Measurements from ENCODE around the gene CPN2. TPM values are rescaled to one million over a fixed set of nuclear protein-coding genes. Genes with fewer than 3 reads are reported as not detected.
A peak's percentile ranks its signal among the peaks of the same experiment; 100 is the strongest.

Gene CPN2
- polyA plus RNA-seq, 6 donors from 2014 or later: not detected

- ATAC-seq (ENCODE audit: low read depth in 2 of 2) (no peak), DNase-seq (no peak)
- Mint-ChIP-seq H3K36me3 (no peaks in the 10 kb centered on the region), H3K27ac (peak overlapping the region in 1 of 6 donors; percentile 93), H3K4me3 (peak overlapping the region in 1 of 8 donors; percentile 49), H3K4me1 (peaks cover 5 to 7% (median 6%) of the 10 kb centered on the region in 3 donors), H3K27me3 (peaks cover 13 to 49% (median 42%) of the 10 kb centered on the region in 3 donors), H3K9me3 (no peaks in the 10 kb centered on the region)
Observed at GRCh38 chr3:194342861-194343560, 8.1 kb downstream of the CPN2 start.

- H3K9me3 Mint-ChIP-seq: no peaks in the 10 kb centered on the region
- H3K27ac Mint-ChIP-seq: peak overlapping the region in 1 of 6 donors; percentile 75
- H3K27me3 Mint-ChIP-seq: peaks cover 17 to 57% (median 46%) of the 10 kb centered on the region in 3 donors
- peaks cover 5 to 7% (median 6%) of the 10 kb centered on the region in 3 donors for H3K4me1 Mint-ChIP-seq
- ATAC-seq (ENCODE audit: low read depth in 2 of 2) (no peak), DNase-seq (no peak)
- no peak overlapping the region for H3K4me3 Mint-ChIP-seq
- no peaks in the 10 kb centered on the region for H3K36me3 Mint-ChIP-seq
Observed at GRCh38 chr3:194340757-194341400, 10.2 kb downstream of the CPN2 start.

- Mint-ChIP-seq H3K27ac (no peak overlapping the region), H3K9me3 (no peaks in the 10 kb centered on the region)
- no peak for ATAC-seq (ENCODE audit: low read depth in 2 of 2)
Observed at GRCh38 chr3:194339840-194340239, 11.3 kb downstream of the CPN2 start.

DNA sequence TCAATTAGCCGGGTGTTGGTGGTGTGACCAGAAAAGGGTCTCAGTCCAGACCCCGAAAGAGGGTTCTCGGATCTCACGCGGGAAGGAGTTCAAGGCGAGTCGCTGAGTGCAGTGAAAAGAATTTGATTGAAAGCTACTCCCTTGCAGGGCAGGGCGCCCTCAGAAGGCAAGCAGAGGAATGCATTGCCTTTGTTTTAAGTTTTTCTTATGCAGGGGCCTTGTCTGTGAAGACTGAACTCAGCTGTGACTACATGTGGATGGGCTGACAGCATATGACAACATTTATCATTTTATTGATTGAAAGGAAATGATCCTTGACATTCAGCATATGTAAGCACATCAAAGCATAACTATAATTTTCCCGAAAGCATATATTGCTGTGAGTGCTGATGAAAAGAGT, 11.8 kb downstream of the CPN2 start:
- Mint-ChIP-seq H3K27ac (no peak overlapping the region), H3K27me3 (peaks cover 22 to 51% (median 39%) of the 10 kb centered on the region in 3 donors), H3K4me3 (no peak overlapping the region), H3K36me3 (no peaks in the 10 kb centered on the region), H3K4me1 (peaks cover 5 to 7% (median 6%) of the 10 kb centered on the region in 3 donors), H3K9me3 (no peaks in the 10 kb centered on the region)
- DNase-seq (no peak), ATAC-seq (ENCODE audit: low read depth in 2 of 2) (no peak)

More at GRCh38 chr3:194339840-194340239, 11.3 kb downstream of the CPN2 start:
- Mint-ChIP-seq H3K27me3 (peaks cover 22 to 51% (median 39%) of the 10 kb centered on the region in 3 donors), H3K4me3 (peak overlapping the region in 1 of 8 donors; percentile 38), H3K36me3 (no peaks in the 10 kb centered on the region), H3K4me1 (peaks cover 5 to 7% (median 6%) of the 10 kb centered on the region in 3 donors)
- DNase-seq: no peak

DNA sequence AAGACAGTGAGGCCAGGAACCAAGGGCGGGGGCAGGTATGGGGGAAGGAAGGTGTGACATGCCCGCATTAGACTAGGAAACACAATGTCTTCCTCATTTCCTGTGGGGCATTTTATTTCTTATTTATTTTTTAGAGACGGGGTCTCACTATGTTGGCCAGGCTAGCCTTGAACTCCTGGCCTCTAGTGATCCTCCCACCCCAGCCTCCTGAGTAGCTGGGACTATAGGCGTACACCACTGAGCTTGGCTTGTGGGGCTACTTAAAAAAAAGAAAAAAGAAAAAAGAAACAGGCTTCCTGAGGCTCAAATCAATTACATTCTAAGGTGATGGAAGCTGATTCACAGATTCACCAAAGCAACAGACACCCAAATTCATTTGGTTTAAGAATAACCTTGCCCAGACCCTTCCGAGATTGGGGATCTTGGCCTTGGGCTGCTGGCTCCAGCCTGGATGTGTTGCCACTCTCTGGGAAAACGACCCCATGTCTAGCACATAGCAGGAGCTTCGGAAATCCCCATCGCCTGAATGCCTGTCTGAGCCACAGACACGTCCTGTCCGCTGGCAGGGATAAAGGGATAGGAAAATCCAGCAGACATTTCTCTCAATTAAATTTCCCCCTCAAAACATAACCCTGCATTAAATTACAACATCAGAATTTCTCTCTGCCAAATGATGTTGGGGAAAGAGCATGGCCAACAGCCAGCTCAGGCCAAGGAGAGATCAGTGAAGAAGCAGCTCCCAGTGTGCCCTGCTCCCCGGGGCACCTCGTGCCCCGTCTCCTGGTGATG, 13.0 kb downstream of the CPN2 start:
- Mint-ChIP-seq H3K4me3 (no peak overlapping the region), H3K4me1 (peaks cover 5 to 11% (median 6%) of the 10 kb centered on the region in 3 donors), H3K36me3 (no peaks in the 10 kb centered on the region), H3K27ac (peak overlapping the region in 1 of 6 donors; percentile 10), H3K27me3 (peaks cover 25 to 57% (median 43%) of the 10 kb centered on the region in 3 donors), H3K9me3 (no peaks in the 10 kb centered on the region)
- DNase-seq: no peak
- no peak for ATAC-seq (ENCODE audit: low read depth in 2 of 2)

GRCh38 chr3:194336601-194337355, 14.3 kb downstream of the CPN2 start:
- H3K36me3 Mint-ChIP-seq: no peaks in the 10 kb centered on the region
- DNase-seq: no peak
- no peak for ATAC-seq (ENCODE audit: low read depth in 2 of 2)
- peaks cover 0 to 16% (median 8%) of the 10 kb centered on the region in 3 donors for H3K4me1 Mint-ChIP-seq
- H3K9me3 Mint-ChIP-seq: no peaks in the 10 kb centered on the region
- H3K27me3 Mint-ChIP-seq: peaks cover 31 to 60% (median 44%) of the 10 kb centered on the region in 3 donors
- peak overlapping the region in 1 of 6 donors; percentile 38 for H3K27ac Mint-ChIP-seq
- H3K4me3 Mint-ChIP-seq: no peak overlapping the region

GRCh38 chr3:194333981-194334320, 17.2 kb downstream of the CPN2 start:
- peak overlapping the region in 4 of 8 donors; percentile 67 to 87 (median 76) for H3K4me3 Mint-ChIP-seq
- H3K27me3 Mint-ChIP-seq: peaks cover 44 to 60% (median 50%) of the 10 kb centered on the region in 3 donors
- H3K9me3 Mint-ChIP-seq: no peaks in the 10 kb centered on the region
- no peaks in the 10 kb centered on the region for H3K36me3 Mint-ChIP-seq
- peaks cover 0 to 16% (median 8%) of the 10 kb centered on the region in 3 donors for H3K4me1 Mint-ChIP-seq
- DNase-seq (no peak), ATAC-seq (ENCODE audit: low read depth in 2 of 2) (no peak)
- no peak overlapping the region for H3K27ac Mint-ChIP-seq

DNA sequence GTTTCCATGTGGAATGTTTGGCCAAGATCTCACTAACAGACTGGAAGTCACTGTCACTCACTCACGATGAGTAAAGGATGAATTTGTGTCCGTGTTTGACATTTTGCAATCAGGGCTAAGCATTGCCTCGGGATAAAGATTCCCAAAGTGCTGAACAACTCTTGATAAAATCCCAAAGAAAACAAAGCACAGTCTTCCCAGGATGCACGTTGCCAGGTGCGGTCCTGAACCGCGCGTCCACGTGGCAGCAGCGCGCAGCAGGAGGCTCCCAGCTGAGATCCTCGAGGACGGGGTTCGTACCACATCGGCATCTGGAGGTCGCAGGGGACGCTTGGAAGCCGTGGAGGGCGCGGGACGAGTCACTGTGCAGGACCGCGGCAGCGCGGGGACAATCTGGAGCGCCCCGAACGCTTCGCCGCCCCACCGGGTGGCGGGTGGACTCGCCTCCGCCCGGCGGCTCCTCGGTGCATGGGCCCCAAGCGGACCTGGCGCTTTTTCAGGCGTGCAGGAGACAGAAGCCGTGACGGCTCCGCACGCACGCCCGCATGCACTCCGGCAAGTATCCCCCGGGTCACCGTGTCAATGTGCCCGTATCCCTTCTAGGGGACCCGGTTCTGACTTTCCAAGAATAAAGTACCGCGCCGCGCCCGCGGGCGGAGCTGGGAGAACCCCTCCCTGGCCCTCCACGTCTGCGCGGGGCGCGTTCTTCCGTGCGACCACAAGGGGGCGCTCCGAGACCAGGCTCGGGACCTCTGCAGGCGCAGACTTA, 17.7 kb downstream of the CPN2 start:
- H3K27ac Mint-ChIP-seq: peak overlapping the region in 1 of 6 donors; percentile 27
- no peaks in the 10 kb centered on the region for H3K36me3 Mint-ChIP-seq
- DNase-seq (peak; percentile 83), ATAC-seq (ENCODE audit: low read depth in 2 of 2) (peak; percentile 98)
- H3K4me3 Mint-ChIP-seq: peak overlapping the region in 7 of 8 donors; percentile 63 to 87 (median 76)
- H3K9me3 Mint-ChIP-seq: peaks cover 0 to 1% (median 0%) of the 10 kb centered on the region in 7 donors
- peaks cover 0 to 16% (median 8%) of the 10 kb centered on the region in 3 donors for H3K4me1 Mint-ChIP-seq
- peaks cover 48 to 60% (median 50%) of the 10 kb centered on the region in 3 donors for H3K27me3 Mint-ChIP-seq

DNA sequence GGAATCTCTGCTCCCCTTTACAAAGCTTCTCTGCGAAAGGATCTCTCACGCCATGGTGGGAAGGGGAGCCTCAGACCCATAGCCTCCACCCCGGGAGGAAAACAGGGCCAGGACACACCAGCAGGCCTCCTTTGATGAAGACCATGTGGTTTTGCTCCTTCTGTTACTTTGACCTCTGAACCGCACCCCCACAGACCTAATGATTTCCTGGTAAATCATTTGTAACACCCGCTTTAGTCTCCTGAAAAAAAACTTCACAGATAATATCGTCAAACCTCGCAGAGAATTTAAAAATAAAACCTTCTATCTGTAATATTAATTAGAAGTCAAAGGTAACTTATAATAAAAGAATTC, 18.3 kb downstream of the CPN2 start:
- Mint-ChIP-seq H3K4me1 (peaks cover 0 to 16% (median 8%) of the 10 kb centered on the region in 3 donors), H3K27ac (peak overlapping the region in 1 of 6 donors; percentile 27), H3K36me3 (no peaks in the 10 kb centered on the region), H3K9me3 (peaks cover 0 to 1% (median 0%) of the 10 kb centered on the region in 7 donors), H3K27me3 (peaks cover 48 to 60% (median 50%) of the 10 kb centered on the region in 3 donors), H3K4me3 (peak overlapping the region in 6 of 8 donors; percentile 46 to 82 (median 62))
- ATAC-seq (ENCODE audit: low read depth in 2 of 2) (no peak), DNase-seq (no peak)

- no peaks in the 10 kb centered on the region for H3K36me3 Mint-ChIP-seq
- ATAC-seq (ENCODE audit: low read depth in 2 of 2) (no peak), DNase-seq (no peak)
- no peak overlapping the region for H3K4me3 Mint-ChIP-seq
- peaks cover 0 to 1% (median 0%) of the 10 kb centered on the region in 7 donors for H3K9me3 Mint-ChIP-seq
- no peak overlapping the region for H3K27ac Mint-ChIP-seq
- peaks cover 0 to 16% (median 8%) of the 10 kb centered on the region in 3 donors for H3K4me1 Mint-ChIP-seq
- H3K27me3 Mint-ChIP-seq: peaks cover 35 to 46% (median 43%) of the 10 kb centered on the region in 3 donors
Observed at GRCh38 chr3:194330579-194330978, 20.5 kb downstream of the CPN2 start.

DNA sequence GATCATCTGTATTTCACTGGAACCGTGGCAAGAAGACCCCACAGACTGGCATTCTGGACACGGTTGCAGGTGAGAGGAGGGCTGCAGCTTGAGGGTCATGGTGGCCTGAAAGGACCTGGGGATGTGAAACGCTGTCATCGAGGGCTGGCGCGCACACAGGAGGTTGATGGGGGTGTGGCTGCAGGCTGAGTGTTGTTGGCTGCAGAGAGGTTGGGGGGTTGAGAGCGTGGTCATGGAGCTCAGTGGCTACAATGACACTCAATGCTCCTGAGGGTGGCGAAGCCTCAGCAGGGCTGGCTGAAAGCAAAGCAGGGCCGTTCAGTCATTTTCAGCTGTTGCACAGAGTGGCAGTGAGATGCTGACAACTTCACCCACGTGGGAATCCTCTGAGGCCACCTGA, 21.0 kb downstream of the CPN2 start:
- H3K4me1 Mint-ChIP-seq: peaks cover 0 to 16% (median 8%) of the 10 kb centered on the region in 3 donors
- H3K27ac Mint-ChIP-seq: no peak overlapping the region
- peak overlapping the region in 1 of 8 donors; percentile 45 for H3K4me3 Mint-ChIP-seq
- ATAC-seq (ENCODE audit: low read depth in 2 of 2): no peak
- no peaks in the 10 kb centered on the region for H3K36me3 Mint-ChIP-seq
- H3K27me3 Mint-ChIP-seq: peaks cover 35 to 46% (median 40%) of the 10 kb centered on the region in 3 donors
- peaks cover 0 to 1% (median 0%) of the 10 kb centered on the region in 7 donors for H3K9me3 Mint-ChIP-seq
- no peak for DNase-seq

- peak overlapping the region in 1 of 8 donors; percentile 45 for H3K4me3 Mint-ChIP-seq
Observed at GRCh38 chr3:194329583-194329965, 21.6 kb downstream of the CPN2 start.

More at GRCh38 chr3:194329583-194329965, 21.6 kb downstream of the CPN2 start:
- DNase-seq (no peak), ATAC-seq (ENCODE audit: low read depth in 2 of 2) (no peak)
- Mint-ChIP-seq H3K27me3 (peaks cover 35 to 46% (median 40%) of the 10 kb centered on the region in 3 donors), H3K4me1 (peaks cover 0 to 16% (median 8%) of the 10 kb centered on the region in 3 donors), H3K36me3 (no peaks in the 10 kb centered on the region), H3K27ac (no peak overlapping the region), H3K9me3 (peaks cover 0 to 1% (median 0%) of the 10 kb centered on the region in 7 donors)
